IPS-18a (cell line): Measurements from ENCODE around the gene HDGFL2.

Experiments used
- H3K27ac ChIP-seq: one replicate; pipeline ENCODE4 v1.5.1; 2013; ENCODE audit warnings: low read length
- H3K27me3 ChIP-seq: one replicate; pipeline ENCODE4 v1.6.1; 2013; ENCODE audit warnings: mild to moderate bottlenecking, low read length; ENCODE audit not compliant: control insufficient read depth, insufficient read depth
- H3K36me3 ChIP-seq: one replicate; pipeline ENCODE4 v1.6.1; 2013; ENCODE audit warnings: low read depth, low read length; ENCODE audit not compliant: control insufficient read depth
- H3K4me1 ChIP-seq: one replicate; pipeline ENCODE4 v1.6.1; 2013; ENCODE audit warnings: low read depth, low read length; ENCODE audit not compliant: control insufficient read depth
- H3K4me3 ChIP-seq: one replicate; pipeline ENCODE4 v1.5.1; 2013; ENCODE audit warnings: low read length
- H3K9ac ChIP-seq: one replicate; pipeline ENCODE4 v1.6.1; 2013; ENCODE audit warnings: mild to moderate bottlenecking, low read length, moderate library complexity
- H3K9me3 ChIP-seq: one replicate; pipeline ENCODE4 v1.6.1; 2013; ENCODE audit warnings: low read depth, low read length; ENCODE audit not compliant: control insufficient read depth

Gene HDGFL2

GRCh38 chr19:4472174-4472974 is at the start of gene HDGFL2:
Gene HDGFL2, plus strand, starts transcription at chr19:4472297. Its CDS starts 54 bp downstream, at chr19:4472351.
- H3K27me3 ChIP-seq, result no peaks in the 10 kb centered on the region

GRCh38 chr19:4423416-4424126 is 48.5 kb upstream of the HDGFL2 start:
- Histone ChIP-seq H3K27me3 (no peaks in the 10 kb centered on the region), H3K36me3 (peaks cover 71% of the 10 kb centered on the region), H3K27ac (no peak overlapping the region), H3K9ac (no peak overlapping the region), H3K4me3 (no peak overlapping the region), H3K9me3 (no peaks in the 10 kb centered on the region), H3K4me1 (no peaks in the 10 kb centered on the region)

More at GRCh38 chr19:4472174-4472974, at the start of gene HDGFL2:
- H3K9ac ChIP-seq, result peak within 1 kb of the TSS; percentile 72
- peak within 1 kb of the TSS; percentile 74 for H3K4me3 ChIP-seq
- H3K4me1 ChIP-seq, result peaks cover 8% of the 10 kb centered on the region
- no peak within 1 kb of the TSS for H3K27ac ChIP-seq
- peaks cover 4% of the 10 kb centered on the region for H3K36me3 ChIP-seq
- H3K9me3 ChIP-seq, result no peaks in the 10 kb centered on the region

- Histone ChIP-seq H3K9me3 (no peaks in the 10 kb centered on the region), H3K9ac (no peak overlapping the region), H3K27ac (no peak overlapping the region), H3K4me3 (no peak overlapping the region), H3K27me3 (no peaks in the 10 kb centered on the region), H3K4me1 (no peaks in the 10 kb centered on the region), H3K36me3 (peaks cover 74% of the 10 kb centered on the region)
Measured at GRCh38 chr19:4425537-4425936, 46.6 kb upstream of the HDGFL2 start.

GRCh38 chr19:4428326-4428975 is 43.6 kb upstream of the HDGFL2 start:
- no peaks in the 10 kb centered on the region for H3K27me3 ChIP-seq
- no peak overlapping the region for H3K4me3 ChIP-seq
- H3K27ac ChIP-seq, result no peak overlapping the region
- H3K36me3 ChIP-seq, result peaks cover 78% of the 10 kb centered on the region
- H3K4me1 ChIP-seq, result no peaks in the 10 kb centered on the region
- H3K9me3 ChIP-seq, result no peaks in the 10 kb centered on the region
- H3K9ac ChIP-seq, result no peak overlapping the region

GRCh38 chr19:4429256-4429655 is 42.8 kb upstream of the HDGFL2 start:
- no peaks in the 10 kb centered on the region for H3K27me3 ChIP-seq
- H3K4me1 ChIP-seq, result no peaks in the 10 kb centered on the region
- H3K36me3 ChIP-seq, result peaks cover 77% of the 10 kb centered on the region
- H3K27ac ChIP-seq, result no peak overlapping the region
- H3K9me3 ChIP-seq, result no peaks in the 10 kb centered on the region
- no peak overlapping the region for H3K4me3 ChIP-seq
- no peak overlapping the region for H3K9ac ChIP-seq

- Histone ChIP-seq H3K27ac (no peak overlapping the region), H3K27me3 (no peaks in the 10 kb centered on the region), H3K36me3 (peaks cover 79% of the 10 kb centered on the region), H3K9me3 (no peaks in the 10 kb centered on the region), H3K9ac (no peak overlapping the region), H3K4me3 (no peak overlapping the region), H3K4me1 (no peaks in the 10 kb centered on the region)
Measured at GRCh38 chr19:4429771-4430171, 42.3 kb upstream of the HDGFL2 start.

GRCh38 chr19:4430760-4431159 is 41.3 kb upstream of the HDGFL2 start:
- Histone ChIP-seq H3K4me3 (no peak overlapping the region), H3K4me1 (no peaks in the 10 kb centered on the region), H3K27me3 (no peaks in the 10 kb centered on the region), H3K27ac (no peak overlapping the region), H3K9ac (no peak overlapping the region), H3K9me3 (no peaks in the 10 kb centered on the region), H3K36me3 (peaks cover 75% of the 10 kb centered on the region)

- Histone ChIP-seq H3K27me3 (no peaks in the 10 kb centered on the region), H3K27ac (no peak overlapping the region), H3K4me3 (no peak overlapping the region), H3K9ac (no peak overlapping the region), H3K4me1 (no peaks in the 10 kb centered on the region), H3K9me3 (no peaks in the 10 kb centered on the region), H3K36me3 (peaks cover 75% of the 10 kb centered on the region)
Measured at GRCh38 chr19:4431296-4431695, 40.8 kb upstream of the HDGFL2 start.

- Histone ChIP-seq H3K4me1 (no peaks in the 10 kb centered on the region), H3K4me3 (no peak overlapping the region), H3K27ac (no peak overlapping the region), H3K27me3 (no peaks in the 10 kb centered on the region), H3K9ac (no peak overlapping the region), H3K9me3 (no peaks in the 10 kb centered on the region), H3K36me3 (peaks cover 82% of the 10 kb centered on the region)
Measured at GRCh38 chr19:4431808-4432674, 40.1 kb upstream of the HDGFL2 start.

GRCh38 chr19:4432918-4433506 is 39.1 kb upstream of the HDGFL2 start:
- H3K27ac ChIP-seq, result no peak overlapping the region
- H3K27me3 ChIP-seq, result no peaks in the 10 kb centered on the region
- H3K9ac ChIP-seq, result no peak overlapping the region
- no peaks in the 10 kb centered on the region for H3K4me1 ChIP-seq
- H3K36me3 ChIP-seq, result peaks cover 87% of the 10 kb centered on the region
- H3K9me3 ChIP-seq, result no peaks in the 10 kb centered on the region
- H3K4me3 ChIP-seq, result no peak overlapping the region
